ENCODE measurements around the gene NXN. TPM values are rescaled to one million over a fixed set of nuclear protein-coding genes. Genes with fewer than 3 reads are reported as not detected.
A peak's percentile ranks its signal among the peaks of the same experiment; 100 is the strongest.

NXN gene
- polyA plus RNA-seq (ENCODE audit: insufficient read length), result 51.3 TPM

DNA sequence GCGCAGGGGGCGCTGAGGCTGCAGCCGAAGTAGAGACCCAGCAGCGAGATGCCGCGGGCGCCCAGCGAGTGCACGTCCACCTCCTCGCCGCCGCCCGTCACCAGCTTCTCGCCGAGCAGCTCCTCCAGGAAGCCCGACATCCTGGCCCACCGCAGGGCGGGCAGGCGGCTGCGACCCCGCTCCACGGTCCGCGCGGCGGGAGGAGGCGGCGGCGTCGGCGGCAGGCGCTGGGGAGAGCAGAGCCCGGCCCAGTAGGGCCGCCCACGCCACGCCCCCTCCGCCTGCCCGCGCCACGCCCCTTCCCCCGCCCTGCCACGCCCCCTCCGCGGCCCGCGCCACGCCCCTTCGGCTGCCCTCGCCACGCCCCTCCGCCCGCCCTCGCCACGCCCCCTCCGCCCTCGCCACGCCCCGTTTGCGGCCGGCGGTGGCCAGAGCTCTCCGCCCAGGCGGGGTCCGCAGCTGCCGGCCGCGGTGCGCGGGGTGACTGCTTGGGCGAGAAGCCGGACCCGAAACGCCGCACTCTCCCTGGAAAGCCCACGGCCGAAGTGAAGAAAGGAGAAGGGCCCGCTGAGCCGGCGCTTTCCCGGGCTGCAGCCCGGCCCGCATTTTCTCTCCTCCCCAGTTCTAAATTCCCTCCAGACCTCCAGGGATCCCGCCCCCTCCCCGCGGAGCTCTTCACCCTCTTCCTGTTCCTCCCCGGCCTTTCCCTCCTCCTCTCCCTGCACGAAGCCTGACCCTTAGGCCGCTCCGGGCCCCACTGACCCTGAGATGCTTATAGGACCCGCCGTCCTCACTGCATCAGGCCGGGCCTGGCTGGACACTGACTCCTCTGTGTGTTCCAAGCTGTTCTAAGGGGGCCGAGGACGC, at the start of gene NXN:
NXN (minus strand) TSS at position 238 of the 867 bp plus-strand sequence.
- no peak for DNase-seq (ENCODE audit: low read depth)

DNA sequence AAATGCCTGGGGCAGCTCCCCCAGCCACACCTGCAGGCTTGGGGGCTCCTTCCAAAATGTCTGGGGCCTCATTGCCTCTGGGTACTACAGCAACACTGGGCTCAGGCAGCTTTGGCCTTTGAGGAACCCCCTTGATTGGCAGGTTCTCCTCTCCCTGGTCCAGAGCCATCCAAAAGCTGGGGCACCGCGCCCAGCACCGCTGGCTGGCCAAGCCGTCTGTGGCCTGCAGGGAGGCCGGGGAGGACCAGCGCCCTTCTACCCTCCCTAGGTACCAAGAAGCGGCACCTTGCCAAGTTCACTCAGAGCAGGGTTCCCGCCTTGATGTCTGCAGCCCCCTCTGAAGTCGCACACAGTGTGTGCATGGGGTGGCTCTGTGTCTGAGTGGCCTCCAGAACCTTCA, 47.5 kb upstream of the NXN start:
- DNase-seq (ENCODE audit: low read depth), result no peak

GRCh38 chr17:1026599-1026975, 47.0 kb upstream of the NXN start:
- no peak for DNase-seq (ENCODE audit: low read depth)

GRCh38 chr17:1025733-1026598, 46.4 kb upstream of the NXN start:
- DNase-seq (ENCODE audit: low read depth), result no peak

- DNase-seq (ENCODE audit: low read depth), result no peak
These were observed 44.5 kb upstream of the NXN start for GRCh38 chr17:1024076-1024475.

DNA sequence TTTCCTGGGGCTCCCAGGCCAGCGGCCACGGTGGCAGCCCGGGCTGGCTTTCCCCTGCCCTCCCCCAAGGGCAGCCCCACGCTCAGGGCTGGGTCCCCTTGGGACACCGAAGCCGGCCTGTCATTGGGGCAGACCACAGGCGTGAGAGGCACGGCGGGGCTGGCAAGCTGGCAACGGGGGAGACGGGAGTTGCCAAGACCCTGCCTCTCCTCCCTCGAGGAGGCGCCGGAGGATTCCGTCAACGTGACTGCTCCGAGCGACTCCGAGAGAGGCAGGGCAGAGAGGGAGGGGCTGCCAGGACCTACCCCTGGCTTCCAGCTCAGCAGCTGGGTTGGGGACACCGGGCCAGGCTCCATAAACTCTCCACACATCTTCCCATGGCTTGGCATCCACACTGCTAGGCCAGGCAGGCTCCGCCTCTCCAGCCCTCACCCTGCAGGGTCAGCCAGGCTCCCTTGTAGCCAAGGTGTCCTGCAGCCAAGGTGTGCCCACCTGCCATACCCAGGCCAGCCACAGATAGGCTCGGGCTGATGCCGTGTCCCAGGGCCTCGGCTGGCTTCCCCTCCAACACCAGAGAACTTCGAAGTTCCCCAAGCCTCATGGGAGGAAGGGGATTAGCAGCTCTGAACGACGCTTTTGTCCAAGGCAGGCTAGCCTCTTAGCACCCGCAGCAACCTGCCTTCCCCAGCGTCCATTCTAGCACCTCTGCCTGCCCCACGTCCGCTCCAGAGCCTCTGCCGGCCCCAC, 42.9 kb upstream of the NXN start:
- DNase-seq (ENCODE audit: low read depth), result no peak

GRCh38 chr17:1021147-1021546, 41.6 kb upstream of the NXN start:
- DNase-seq (ENCODE audit: low read depth), result no peak

- no peak for DNase-seq (ENCODE audit: low read depth)
These were observed 39.9 kb upstream of the NXN start for GRCh38 chr17:1019451-1019850.

- no peak for DNase-seq (ENCODE audit: low read depth)
These were observed 39.0 kb upstream of the NXN start for GRCh38 chr17:1018547-1018946.

GRCh38 chr17:1013729-1014090, 34.1 kb upstream of the NXN start:
- DNase-seq (ENCODE audit: low read depth), result no peak

DNA sequence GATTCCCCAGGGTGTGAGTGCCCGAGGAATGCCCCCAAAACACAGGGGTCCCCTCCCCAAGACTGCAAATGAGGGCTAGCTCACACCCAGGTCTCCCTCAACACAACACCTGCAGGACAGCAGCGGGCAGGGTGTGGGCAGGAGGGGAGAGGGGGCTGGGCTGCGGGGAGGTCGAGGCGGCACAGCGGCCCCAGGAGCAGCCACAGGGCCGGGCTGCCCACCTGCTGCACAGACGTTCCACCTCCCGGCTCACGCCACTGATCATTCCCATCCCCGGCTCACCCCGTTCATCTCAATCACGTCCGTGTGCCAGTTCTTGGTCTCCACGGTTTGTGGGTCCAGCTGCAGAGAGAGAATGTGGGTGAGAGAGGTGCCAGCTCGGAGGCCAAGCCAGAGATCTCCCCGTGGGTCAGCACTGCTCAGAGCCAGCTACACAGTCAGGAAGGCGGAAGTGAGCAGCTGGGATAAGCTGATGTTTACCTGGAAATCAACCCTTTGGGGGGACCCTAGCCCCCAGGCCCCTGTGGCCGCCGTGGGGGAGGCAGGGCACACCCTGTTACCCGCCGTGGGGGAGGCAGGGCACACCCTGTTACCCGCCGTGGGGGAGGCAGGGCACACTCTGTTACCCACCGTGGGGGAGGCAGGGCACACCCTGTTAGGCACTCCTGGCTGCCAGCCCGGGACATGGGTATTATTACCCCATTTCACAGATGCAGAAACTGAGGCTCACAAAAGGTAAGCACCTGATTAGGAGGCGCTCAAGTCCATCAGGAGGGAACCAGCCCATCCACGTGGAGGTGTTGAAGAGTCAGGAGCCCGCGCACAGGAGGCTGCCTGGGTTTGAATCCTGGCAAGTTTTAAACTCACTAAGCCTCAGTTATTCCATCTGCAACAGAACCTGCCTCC, 33.5 kb upstream of the NXN start:
- no peak for DNase-seq (ENCODE audit: low read depth)

- no peak for DNase-seq (ENCODE audit: low read depth)
These were observed 32.5 kb upstream of the NXN start for GRCh38 chr17:1011760-1012735.

- DNase-seq (ENCODE audit: low read depth), result no peak
These were observed 31.6 kb upstream of the NXN start for GRCh38 chr17:1011138-1011537.

- DNase-seq (ENCODE audit: low read depth), result no peak
These were observed 31.0 kb upstream of the NXN start for GRCh38 chr17:1010586-1010985.

GRCh38 chr17:1010086-1010450, 30.5 kb upstream of the NXN start:
- DNase-seq (ENCODE audit: low read depth), result no peak

- DNase-seq (ENCODE audit: low read depth), result no peak
These were observed 29.9 kb upstream of the NXN start for GRCh38 chr17:1009229-1010085.

GRCh38 chr17:1008008-1008761, 28.6 kb upstream of the NXN start:
- DNase-seq (ENCODE audit: low read depth), result peak; percentile 50

- DNase-seq (ENCODE audit: low read depth), result no peak
These were observed 27.9 kb upstream of the NXN start for GRCh38 chr17:1007310-1008007.

All from forelimb muscle (tissue), 1 donor.